Mesodermal cell (in vitro differentiated cells): Measurements from ENCODE around the gene ADGRB2.

ENCODE experiments used
- H3K27ac ChIP-seq: 2 replicates; pipeline ENCODE4 v1.7.0; 2013; ENCODE audit warnings: mild to moderate bottlenecking, low read depth, low read length, moderate library complexity; ENCODE audit not compliant: severe bottlenecking
- H3K36me3 ChIP-seq: 2 replicates; pipeline ENCODE4 v1.7.1; 2013; ENCODE audit warnings: mild to moderate bottlenecking, low read length, moderate library complexity; ENCODE audit not compliant: control insufficient read depth, insufficient read depth
- H3K4me1 ChIP-seq: one replicate; pipeline ENCODE4 v1.7.1; 2013; ENCODE audit warnings: mild to moderate bottlenecking, low read length; ENCODE audit not compliant: insufficient read depth, control insufficient read depth, poor library complexity, severe bottlenecking
- H3K4me3 ChIP-seq: 2 replicates; pipeline ENCODE4 v1.7.0; 2013; ENCODE audit warnings: low read length, control low read depth, mild to moderate bottlenecking; ENCODE audit not compliant: insufficient read depth, poor library complexity, severe bottlenecking; ENCODE audit errors: extremely low read depth
- H3K9me3 ChIP-seq: 2 replicates; pipeline ENCODE4 v1.7.1; 2013; ENCODE audit warnings: mild to moderate bottlenecking, low read length, moderate library complexity; ENCODE audit not compliant: control insufficient read depth
- WGBS, 2 experiments: methylation state at CpG; one replicate each; pipeline ENCODE4 v1.1.5; 2013; ENCODE audit warnings: missing lambda C conversion rate in 2 of 2; ENCODE audit not compliant: insufficient coverage in 2 of 2; 5-methylcytosine and 5-hydroxymethylcytosine counted together

The ADGRB2 gene

DNA sequence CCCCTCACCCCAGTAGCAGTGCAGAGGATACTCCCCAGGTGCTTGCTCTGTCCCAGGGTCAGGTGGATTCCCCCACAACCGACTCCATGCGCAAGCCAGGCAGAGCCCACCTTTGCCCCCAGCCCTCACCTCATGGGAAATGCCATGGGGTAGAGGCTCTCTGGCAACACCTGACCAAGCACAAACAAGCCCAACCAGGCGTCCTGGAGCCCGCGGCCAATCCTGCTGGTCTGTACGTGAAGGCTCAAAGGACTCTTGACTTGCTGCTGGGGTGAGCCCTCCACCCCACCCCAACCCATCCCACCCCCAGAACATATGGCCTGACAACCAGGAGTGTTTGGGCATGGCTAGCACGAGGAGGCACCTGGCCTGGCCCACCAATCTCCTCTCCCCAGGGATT lies 1.8 kb downstream of the ADGRB2 start:
- H3K27ac ChIP-seq = no peak overlapping the region
- WGBS, 2 experiments = 30 to 38% methylated on average over 5 to 6 of the region's 7 CpGs
- no peak overlapping the region for H3K4me3 ChIP-seq

DNA sequence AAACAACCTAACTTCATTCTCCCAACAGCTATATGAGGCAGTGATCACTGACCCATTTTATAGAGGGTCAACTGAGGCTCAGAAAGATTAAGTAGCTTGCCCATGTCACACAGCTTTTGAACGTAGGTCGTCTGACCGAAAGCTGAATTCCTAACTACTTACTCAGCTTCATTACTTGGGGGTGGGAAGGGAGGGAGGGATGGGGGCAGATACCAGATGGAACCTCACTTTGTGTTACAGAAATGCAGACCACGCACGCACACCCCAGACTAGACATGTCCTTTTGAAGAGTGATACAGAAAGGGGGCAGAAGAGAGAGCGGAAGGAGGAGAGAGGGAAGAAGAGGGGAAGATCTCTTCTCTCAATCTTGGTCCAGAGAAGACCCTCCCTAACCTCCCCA lies 2.3 kb downstream of the ADGRB2 start:
- Histone ChIP-seq H3K4me3 (no peak overlapping the region), H3K36me3 (no peaks in the 10 kb centered on the region), H3K27ac (no peak overlapping the region), H3K4me1 (peaks cover 31% of the 10 kb centered on the region), H3K9me3 (no peaks in the 10 kb centered on the region)
- WGBS, 2 experiments = 42 to 45% methylated on average over 3 of the region's 6 CpGs

More for the DNA sequence above, 1.8 kb downstream of the ADGRB2 start:
- no peaks in the 10 kb centered on the region for H3K9me3 ChIP-seq
- H3K36me3 ChIP-seq = no peaks in the 10 kb centered on the region
- peaks cover 31% of the 10 kb centered on the region for H3K4me1 ChIP-seq

DNA sequence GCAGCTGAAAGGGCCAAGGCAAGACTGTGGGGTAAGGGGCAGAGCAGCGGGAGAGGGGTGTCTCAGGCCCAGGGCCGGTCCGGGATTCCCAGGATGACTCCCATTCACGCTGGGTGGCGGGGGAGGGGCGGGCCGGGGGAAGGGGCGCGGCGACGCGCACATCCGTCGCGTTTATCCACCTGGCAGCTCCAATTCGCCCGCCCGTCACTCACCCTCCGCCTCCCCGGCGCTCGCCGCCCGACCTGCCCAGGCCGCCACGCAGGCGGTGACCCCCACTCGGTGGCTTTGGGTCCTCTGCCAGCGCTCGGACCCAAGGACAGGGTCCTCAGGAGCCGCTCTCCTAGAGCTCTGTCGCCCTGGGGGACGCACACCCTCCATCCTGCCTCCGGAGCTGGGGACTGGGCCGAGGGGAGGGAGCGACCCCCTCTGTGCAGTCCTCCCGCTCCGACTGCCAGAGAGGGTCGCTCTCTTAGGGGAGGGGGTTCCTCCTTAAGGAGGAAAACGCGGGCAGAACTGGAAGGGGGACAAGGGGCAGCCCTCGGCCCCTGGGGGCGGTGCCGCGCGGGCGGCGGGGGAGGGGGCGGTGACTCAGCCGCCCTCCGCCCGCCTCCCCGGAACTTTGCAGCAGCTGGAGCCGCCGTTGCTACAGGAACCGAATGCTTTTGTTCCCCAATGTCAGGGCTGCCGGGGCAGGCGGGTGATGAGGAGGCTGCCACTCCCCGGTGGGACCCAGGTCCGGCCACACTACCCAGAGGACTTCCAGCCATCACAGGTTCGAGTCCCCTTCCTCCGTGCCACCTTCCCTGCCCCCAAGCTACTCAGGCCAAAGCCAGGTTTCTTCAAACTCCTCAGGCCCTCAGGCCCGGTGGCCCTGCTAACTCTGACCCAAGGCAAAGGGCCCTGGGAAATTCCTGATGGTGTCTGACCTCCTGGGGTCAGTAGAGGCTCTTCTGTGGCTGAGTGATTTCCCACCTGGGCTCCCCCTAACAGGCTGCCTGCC lies 3.4 kb downstream of the ADGRB2 start:
- Histone ChIP-seq H3K4me1 (peaks cover 31% of the 10 kb centered on the region), H3K9me3 (no peaks in the 10 kb centered on the region), H3K27ac (peak overlapping the region; percentile 73), H3K4me3 (peak overlapping the region; percentile 48), H3K36me3 (no peaks in the 10 kb centered on the region)
- 1 to 2% methylated on average over 33 to 43 of the region's 63 CpGs for WGBS, 2 experiments

- H3K27ac ChIP-seq = peak overlapping the region; percentile 29
- H3K4me3 ChIP-seq = no peak overlapping the region
- H3K9me3 ChIP-seq = no peaks in the 10 kb centered on the region
- WGBS, 2 experiments = 50 to 59% methylated on average over 10 of the region's 10 CpGs
- H3K36me3 ChIP-seq = no peaks in the 10 kb centered on the region
- H3K4me1 ChIP-seq = peaks cover 38% of the 10 kb centered on the region
These were observed 4.7 kb downstream of the ADGRB2 start for GRCh38 chr1:31759298-31760023.

DNA sequence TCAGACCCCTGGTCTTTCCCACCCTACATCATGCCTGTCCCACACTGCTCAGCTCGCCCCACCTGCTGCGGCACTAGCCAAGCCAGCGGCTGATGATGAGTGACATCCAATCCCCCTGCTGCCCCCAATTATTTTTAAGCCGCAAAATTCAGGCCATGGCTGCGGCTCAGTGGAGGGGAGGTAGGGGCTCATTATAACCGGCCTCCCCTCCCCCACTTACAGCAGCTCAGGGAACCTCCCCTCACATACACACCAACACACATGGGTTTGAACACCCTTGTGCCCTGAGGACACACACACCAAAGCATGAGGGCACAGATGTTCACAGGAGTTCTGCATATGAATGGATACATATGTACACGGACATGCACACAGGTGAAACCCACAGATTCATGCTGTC lies 5.3 kb downstream of the ADGRB2 start:
- Histone ChIP-seq H3K27ac (no peak overlapping the region), H3K36me3 (no peaks in the 10 kb centered on the region), H3K9me3 (no peaks in the 10 kb centered on the region), H3K4me1 (peaks cover 38% of the 10 kb centered on the region), H3K4me3 (no peak overlapping the region)
- WGBS, 2 experiments = 86 to 93% methylated on average over 4 to 5 of the region's 7 CpGs

DNA sequence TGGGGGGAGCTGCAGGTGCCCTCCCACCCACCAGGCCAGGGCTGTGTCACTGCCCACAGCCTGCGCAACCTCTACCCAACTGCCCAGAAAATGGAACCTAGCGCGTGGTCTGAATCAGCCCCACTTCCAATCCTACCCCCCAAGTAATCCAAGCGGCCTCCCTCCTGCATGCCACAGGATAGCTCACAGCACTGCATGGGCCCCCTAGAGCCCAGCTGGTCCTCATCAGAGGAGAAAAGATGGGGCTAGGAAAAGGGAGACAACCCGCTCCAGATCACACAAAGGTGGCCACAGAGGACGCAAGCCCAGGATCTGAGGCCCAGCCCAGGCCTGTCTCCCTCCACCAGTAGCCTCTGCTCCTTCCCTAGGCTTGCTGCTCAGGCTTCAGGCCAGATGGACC lies 6.2 kb downstream of the ADGRB2 start:
- H3K36me3 ChIP-seq = no peaks in the 10 kb centered on the region
- no peak overlapping the region for H3K4me3 ChIP-seq
- WGBS, 2 experiments = 96 to 100% methylated on average over 2 to 4 of the region's 6 CpGs
- no peaks in the 10 kb centered on the region for H3K9me3 ChIP-seq
- H3K4me1 ChIP-seq = peaks cover 35% of the 10 kb centered on the region
- no peak overlapping the region for H3K27ac ChIP-seq

GRCh38 chr1:31757204-31757679 lies 6.9 kb downstream of the ADGRB2 start:
- Histone ChIP-seq H3K4me3 (no peak overlapping the region), H3K9me3 (no peaks in the 10 kb centered on the region), H3K36me3 (no peaks in the 10 kb centered on the region), H3K4me1 (peaks cover 40% of the 10 kb centered on the region), H3K27ac (no peak overlapping the region)
- 86 to 91% methylated on average over 4 to 8 of the region's 8 CpGs for WGBS, 2 experiments

GRCh38 chr1:31756578-31756977 lies 7.6 kb downstream of the ADGRB2 start:
- Histone ChIP-seq H3K9me3 (no peaks in the 10 kb centered on the region), H3K36me3 (no peaks in the 10 kb centered on the region), H3K4me3 (no peak overlapping the region), H3K4me1 (peaks cover 40% of the 10 kb centered on the region), H3K27ac (no peak overlapping the region)
- WGBS, 2 experiments = 94 to 99% methylated on average over 9 to 13 of the region's 13 CpGs

DNA sequence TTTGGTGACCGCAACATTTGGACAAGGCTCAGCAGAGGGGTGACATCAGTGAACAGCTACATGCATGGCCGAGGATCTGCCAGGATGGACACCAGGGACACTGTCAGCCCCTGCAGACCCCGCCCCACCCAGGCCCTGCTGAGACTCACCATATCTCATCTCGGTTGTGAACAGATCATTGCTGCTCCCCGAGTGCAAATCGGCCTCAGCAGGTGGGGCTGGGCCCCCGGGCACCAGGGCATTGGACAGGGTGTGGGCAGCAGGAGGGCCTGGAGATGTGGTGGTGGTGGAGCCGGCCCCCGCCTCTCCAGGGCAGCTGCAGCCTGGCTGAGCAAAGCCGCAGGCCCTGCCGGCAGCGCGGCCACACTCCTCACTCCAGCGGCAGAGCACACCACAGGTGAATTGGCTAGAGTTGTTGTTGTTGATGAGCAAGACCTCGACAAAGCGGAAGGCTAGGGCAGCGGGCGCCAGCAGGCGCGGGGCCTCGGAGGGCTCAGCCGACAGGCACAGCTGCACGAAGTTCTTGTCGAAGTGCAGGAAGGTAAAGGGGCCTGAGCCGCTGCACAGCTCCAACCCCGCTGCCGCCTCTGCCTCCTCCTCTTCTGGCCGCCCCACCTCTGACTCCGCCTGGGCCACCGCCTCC lies 8.2 kb downstream of the ADGRB2 start:
- Histone ChIP-seq H3K4me3 (no peak overlapping the region), H3K9me3 (no peaks in the 10 kb centered on the region), H3K4me1 (peaks cover 41% of the 10 kb centered on the region), H3K27ac (no peak overlapping the region), H3K36me3 (no peaks in the 10 kb centered on the region)
- WGBS, 2 experiments = 92 to 93% methylated on average over 24 to 29 of the region's 30 CpGs

DNA sequence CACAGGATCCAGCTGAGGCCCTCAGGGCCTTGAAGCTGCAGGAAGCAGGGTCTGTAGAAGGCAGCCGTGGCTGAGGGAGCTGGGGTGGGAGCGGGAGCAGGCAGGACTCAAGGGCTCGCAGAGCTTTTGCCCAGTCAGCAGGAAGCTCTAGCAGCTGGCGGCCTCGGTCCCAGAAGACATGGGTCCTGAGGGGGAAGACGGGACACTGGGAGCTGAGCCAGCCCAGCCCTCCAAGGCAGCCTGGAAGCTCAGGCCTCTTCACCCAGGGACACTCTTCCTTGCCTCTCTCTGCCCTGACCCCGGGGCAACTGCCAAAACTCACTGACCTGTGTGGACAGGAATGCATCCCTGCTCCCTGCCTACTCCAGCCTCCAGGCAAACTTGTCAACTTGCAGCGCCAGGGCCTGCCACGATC lies 8.9 kb downstream of the ADGRB2 start:
- Histone ChIP-seq H3K36me3 (no peaks in the 10 kb centered on the region), H3K27ac (no peak overlapping the region), H3K4me3 (no peak overlapping the region), H3K9me3 (no peaks in the 10 kb centered on the region), H3K4me1 (peaks cover 49% of the 10 kb centered on the region)
- WGBS, 2 experiments = 88% methylated on average over 9 of the region's 9 CpGs
